ENCODE results near the gene CPNE2.

The CPNE2 gene

GRCh38 chr16:57192720-57193486 lies 100.5 kb downstream of the CPNE2 start:
- no peak for DNase-seq (ENCODE audit: low read depth in 2 of 2)

GRCh38 chr16:57194512-57194911 lies 102.1 kb downstream of the CPNE2 start:
- DNase-seq (ENCODE audit: low read depth in 2 of 2), result no peak

GRCh38 chr16:57196286-57196685 lies 103.9 kb downstream of the CPNE2 start:
- no peak for DNase-seq (ENCODE audit: low read depth in 2 of 2)

- no peak for DNase-seq (ENCODE audit: low read depth in 2 of 2)
These were observed 104.4 kb downstream of the CPNE2 start for GRCh38 chr16:57196753-57197152.
